ENCODE measurements around the gene NEK11. TPM values are rescaled to one million over a fixed set of nuclear protein-coding genes. Genes with fewer than 3 reads are reported as not detected.

Gene NEK11
- polyA plus RNA-seq, 3 donors: 0.31 to 0.56 (median 0.43) TPM

- peak; percentile 98 to 99 (median 99) for DNase-seq
- H3K27ac ChIP-seq (ENCODE audit: low read depth in 1 of 2, low read length in 2 of 2): peak within 1 kb of the TSS; percentile 74 to 94
- WGBS (ENCODE audit: insufficient coverage): under 1% methylated on average over 73 of the region's 73 CpGs
- TF ChIP-seq CTCF (IDR thresholded peaks at IDR 0.05): no peak
- H3K4me2 ChIP-seq (replicated peaks; ENCODE audit: extremely low read depth, low read length, poor library complexity, severe bottlenecking): peak within 1 kb of the TSS; percentile 89
- peak within 1 kb of the TSS; percentile 85 for H3K9ac ChIP-seq (ENCODE audit: insufficient read depth, low read length, poor library complexity, severe bottlenecking)
- intact Hi-C loops (cut with micrococcal nuclease): loop anchor here in 1 of 2 donors (5.0 kb wide), 1 partner anchor 1341 kb away; the partner anchor contains the start of gene NPHP3
- peaks cover 56 to 67% of the 10 kb centered on the region in 2 donors for H3K4me1 ChIP-seq (ENCODE audit: control insufficient read depth in 1 of 2, insufficient read depth in 2 of 2, low read length in 2 of 2)
- Mint-ChIP-seq H3K4me1 (peaks cover 67% of the 10 kb centered on the region), H3K4me3 (peak within 1 kb of the TSS; percentile 94 to 97), H3K27ac (peak within 1 kb of the TSS; percentile 91 to 97 (median 95)), H3K27me3 (ENCODE audit: low read depth in 3 of 3) (no peaks in the 10 kb centered on the region), H3K9me3 (no peaks in the 10 kb centered on the region), H3K36me3 (peaks cover 42 to 49% of the 10 kb centered on the region in 2 donors)
- peak within 1 kb of the TSS; percentile 84 for H2AFZ ChIP-seq (ENCODE audit: insufficient read depth, low read depth, low read length, poor library complexity, severe bottlenecking)
- peaks cover 14 to 32% of the 10 kb centered on the region in 2 donors for H3K36me3 ChIP-seq (replicated peaks in 1 of 2; ENCODE audit: control insufficient read depth in 1 of 2, insufficient read depth in 2 of 2, low read length in 2 of 2)
- no peaks in the 10 kb centered on the region for H3K9me3 ChIP-seq (replicated peaks in 1 of 2; ENCODE audit: control insufficient read depth in 1 of 2, insufficient read depth in 1 of 2, low read length in 2 of 2)
- no peaks in the 10 kb centered on the region for H4K20me1 ChIP-seq (ENCODE audit: insufficient read depth, low read length)
- peak within 1 kb of the TSS; percentile 60 to 93 (median 89) for H3K4me3 ChIP-seq (replicated peaks in 1 of 3; ENCODE audit: low read depth in 2 of 3, low read length in 3 of 3)
- peaks cover 60% of the 10 kb centered on the region for H3K79me2 ChIP-seq (ENCODE audit: insufficient read depth, low read length)
- H3K27me3 ChIP-seq (ENCODE audit: control insufficient read depth in 2 of 2, insufficient read depth in 2 of 2, low read length in 2 of 2): no peaks in the 10 kb centered on the region
Observed at GRCh38 chr3:131381445-131382291, 355.0 kb downstream of the NEK11 start, which contains the start of gene NUDT16. TSS of gene NUDT16 (plus strand) at chr3:131381774. CDS start at chr3:131381805, 31 bp downstream.

- peak overlapping the region; percentile 69 for H3K4me2 ChIP-seq (replicated peaks; ENCODE audit: extremely low read depth, low read length, poor library complexity, severe bottlenecking)
- no peaks in the 10 kb centered on the region for H3K9me3 ChIP-seq (replicated peaks in 1 of 2; ENCODE audit: control insufficient read depth in 1 of 2, insufficient read depth in 1 of 2, low read length in 2 of 2)
- WGBS (ENCODE audit: insufficient coverage): 0% methylated on average over 2 of the region's 6 CpGs
- peaks cover 0 to under 1% (median 0%) of the 10 kb centered on the region in 7 donors for H3K9me3 Mint-ChIP-seq
- peaks cover 81% of the 10 kb centered on the region for H3K4me1 Mint-ChIP-seq
- no peaks in the 10 kb centered on the region for H4K20me1 ChIP-seq (ENCODE audit: insufficient read depth, low read length)
- H3K4me3 Mint-ChIP-seq: peak overlapping the region; percentile 66 to 84
- peak overlapping the region; percentile 75 to 94 (median 93) for H3K27ac Mint-ChIP-seq
- peaks cover 14 to 32% of the 10 kb centered on the region in 2 donors for H3K36me3 ChIP-seq (replicated peaks in 1 of 2; ENCODE audit: control insufficient read depth in 1 of 2, insufficient read depth in 2 of 2, low read length in 2 of 2)
- H3K27me3 Mint-ChIP-seq (ENCODE audit: low read depth in 3 of 3): peaks cover 0 to 2% (median 0%) of the 10 kb centered on the region in 3 donors
- H3K79me2 ChIP-seq (ENCODE audit: insufficient read depth, low read length): peaks cover 32% of the 10 kb centered on the region
- H3K36me3 Mint-ChIP-seq: peaks cover 32 to 37% of the 10 kb centered on the region in 2 donors
- intact Hi-C loops (cut with micrococcal nuclease): no loop called here
- no peak for TF ChIP-seq CTCF (IDR thresholded peaks at IDR 0.05)
- peak overlapping the region; percentile 65 to 83 for H3K27ac ChIP-seq (ENCODE audit: low read depth in 1 of 2, low read length in 2 of 2)
- H3K4me1 ChIP-seq (ENCODE audit: control insufficient read depth in 1 of 2, insufficient read depth in 2 of 2, low read length in 2 of 2): peaks cover 85 to 90% of the 10 kb centered on the region in 2 donors
- no peaks in the 10 kb centered on the region for H3K27me3 ChIP-seq (ENCODE audit: control insufficient read depth in 2 of 2, insufficient read depth in 2 of 2, low read length in 2 of 2)
- peak overlapping the region; percentile 43 for H2AFZ ChIP-seq (ENCODE audit: insufficient read depth, low read depth, low read length, poor library complexity, severe bottlenecking)
- no peak overlapping the region for H3K9ac ChIP-seq (ENCODE audit: insufficient read depth, low read length, poor library complexity, severe bottlenecking)
- peak overlapping the region in 2 of 3 experiments; percentile 13 to 61 for H3K4me3 ChIP-seq (replicated peaks in 1 of 3; ENCODE audit: low read depth in 2 of 3, low read length in 3 of 3)
- peak; percentile 72 to 79 (median 74) for DNase-seq
Observed at GRCh38 chr3:131386429-131387165, 359.9 kb downstream of the NEK11 start.
